Activated effector memory CD4-positive, alpha-beta T cell treated with anti-CD3 and anti-CD28 coated beads, Interleukin-2, amount 50 U/mL, for 16 hours (primary cell): Measurements from ENCODE around the gene TTLL10.

ENCODE experiments used
- DNase-seq: peaks from one replicate; pipeline ENCODE4 v3.0.0-alpha.2; 2020

The TTLL10 gene, protein sequence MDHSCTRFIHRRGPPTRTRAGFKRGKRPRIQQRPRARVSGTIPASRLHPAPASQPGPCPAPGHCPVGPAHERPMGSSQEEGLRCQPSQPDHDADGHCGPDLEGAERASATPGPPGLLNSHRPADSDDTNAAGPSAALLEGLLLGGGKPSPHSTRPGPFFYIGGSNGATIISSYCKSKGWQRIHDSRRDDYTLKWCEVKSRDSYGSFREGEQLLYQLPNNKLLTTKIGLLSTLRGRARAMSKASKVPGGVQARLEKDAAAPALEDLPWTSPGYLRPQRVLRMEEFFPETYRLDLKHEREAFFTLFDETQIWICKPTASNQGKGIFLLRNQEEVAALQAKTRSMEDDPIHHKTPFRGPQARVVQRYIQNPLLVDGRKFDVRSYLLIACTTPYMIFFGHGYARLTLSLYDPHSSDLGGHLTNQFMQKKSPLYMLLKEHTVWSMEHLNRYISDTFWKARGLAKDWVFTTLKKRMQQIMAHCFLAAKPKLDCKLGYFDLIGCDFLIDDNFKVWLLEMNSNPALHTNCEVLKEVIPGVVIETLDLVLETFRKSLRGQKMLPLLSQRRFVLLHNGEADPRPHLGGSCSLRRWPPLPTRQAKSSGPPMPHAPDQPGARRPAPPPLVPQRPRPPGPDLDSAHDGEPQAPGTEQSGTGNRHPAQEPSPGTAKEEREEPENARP

DNA sequence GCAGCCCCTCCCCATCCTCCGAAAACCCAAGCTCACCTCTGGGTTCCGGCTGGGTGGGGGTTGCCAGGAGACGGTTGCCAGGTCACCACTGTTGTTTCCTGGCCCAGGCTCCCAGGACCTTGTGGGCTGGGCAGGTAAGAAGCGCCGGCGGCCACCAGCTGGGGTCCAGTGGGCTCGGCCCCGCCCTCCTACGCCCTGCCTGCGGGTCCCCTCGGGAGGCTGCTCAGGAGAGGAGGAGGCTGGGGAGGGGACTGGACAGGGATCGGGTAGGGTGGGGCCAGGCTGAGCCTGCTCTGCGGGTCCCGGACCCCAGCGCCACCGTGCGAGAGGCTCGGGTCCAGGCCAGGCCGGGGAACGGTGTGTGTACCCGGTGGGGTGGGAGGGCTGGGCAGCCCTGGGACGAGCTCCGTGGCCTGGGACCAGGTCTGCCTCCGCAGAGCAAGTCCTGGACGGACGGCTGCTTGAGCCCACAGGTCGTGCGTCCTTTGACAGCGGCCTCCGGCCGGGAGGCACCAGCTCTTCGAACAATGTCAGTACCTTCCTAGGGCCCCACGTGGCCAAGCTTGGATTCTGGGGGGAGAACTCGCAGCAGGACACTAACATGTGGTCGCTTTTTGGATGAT lies at the start of gene TTLL10:
TTLL10 (plus strand) TSS at position 88 of the 623 bp plus-strand sequence. CDS start 5,336 bp downstream, outside the sequence.
- peak; percentile 87 for DNase-seq

DNA sequence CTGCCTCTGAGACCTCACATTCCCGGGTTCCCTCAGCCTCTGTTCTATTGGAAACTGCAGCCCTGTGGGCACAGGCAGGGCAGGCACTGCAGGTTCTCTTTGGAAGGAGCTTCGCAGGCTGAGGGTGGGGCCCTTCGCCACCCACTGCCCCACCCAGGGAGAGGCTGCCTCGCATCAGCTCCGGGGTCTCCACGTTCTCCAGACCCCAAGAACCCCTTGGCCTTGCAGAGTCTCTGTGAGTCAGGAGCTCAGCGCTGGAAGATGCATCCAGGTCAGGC lies 49.2 kb upstream of the TTLL10 start:
- no peak for DNase-seq

DNA sequence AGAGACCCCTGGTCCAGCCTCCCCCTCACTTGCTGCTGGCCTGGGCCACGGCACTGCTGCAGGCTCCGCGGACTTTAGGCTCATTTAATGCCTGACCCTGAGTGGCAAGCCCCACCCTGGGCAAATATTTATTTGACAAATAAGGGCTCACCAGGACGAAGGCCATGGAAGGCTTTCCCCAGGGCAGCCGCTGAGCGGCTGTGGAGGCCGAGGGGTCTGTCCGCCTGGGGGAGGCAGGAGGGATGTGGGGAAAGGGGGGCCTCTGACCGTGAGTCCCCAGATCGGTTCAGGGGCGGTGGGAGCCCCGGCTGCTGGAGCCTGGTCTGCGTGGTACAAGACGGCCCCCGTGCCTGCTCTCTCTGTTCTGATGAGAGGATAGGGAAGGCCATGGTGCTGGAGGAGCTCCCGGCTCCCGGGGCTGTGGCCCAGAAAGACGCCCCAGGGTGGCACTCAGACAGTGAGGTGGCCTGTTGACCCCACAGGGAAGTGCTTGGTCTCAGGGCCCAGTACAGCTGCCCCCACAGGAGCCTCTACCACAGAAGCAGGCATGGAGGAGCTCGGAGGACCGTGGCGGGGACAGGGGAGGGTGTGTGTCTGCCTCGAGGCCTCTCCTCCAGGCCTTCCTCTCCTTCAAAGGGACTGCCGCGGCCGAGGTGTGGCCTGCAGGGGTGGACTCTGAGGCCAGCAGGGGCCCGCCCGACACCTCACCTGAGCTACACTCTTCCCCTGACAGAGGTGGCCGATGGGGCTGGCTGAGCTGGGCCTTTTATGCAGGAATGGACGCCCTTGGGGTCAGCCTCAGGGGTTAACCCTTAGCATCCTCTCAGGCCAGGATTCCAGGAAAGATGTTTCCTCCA lies 48.7 kb upstream of the TTLL10 start:
- no peak for DNase-seq

DNA sequence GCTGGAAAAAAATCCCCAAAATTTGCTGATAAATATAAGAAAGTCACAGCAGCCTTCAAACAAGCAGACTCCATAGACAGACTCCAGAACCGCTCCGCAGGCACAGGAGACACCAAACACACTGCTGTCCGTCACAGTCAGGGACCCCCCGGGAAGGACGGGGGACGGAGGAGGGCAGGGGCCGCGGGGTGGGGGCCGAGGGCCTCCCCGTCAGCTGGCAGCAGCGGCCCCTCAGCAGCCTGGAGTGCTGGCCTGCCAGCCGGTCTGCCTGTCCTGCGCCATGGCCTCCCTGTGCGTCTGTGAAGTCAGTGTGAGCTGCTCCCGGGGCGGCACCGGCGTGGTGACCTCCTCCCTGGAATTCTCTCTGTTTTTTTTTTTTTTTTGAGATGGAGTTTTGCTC lies 47.7 kb upstream of the TTLL10 start:
- no peak for DNase-seq

DNA sequence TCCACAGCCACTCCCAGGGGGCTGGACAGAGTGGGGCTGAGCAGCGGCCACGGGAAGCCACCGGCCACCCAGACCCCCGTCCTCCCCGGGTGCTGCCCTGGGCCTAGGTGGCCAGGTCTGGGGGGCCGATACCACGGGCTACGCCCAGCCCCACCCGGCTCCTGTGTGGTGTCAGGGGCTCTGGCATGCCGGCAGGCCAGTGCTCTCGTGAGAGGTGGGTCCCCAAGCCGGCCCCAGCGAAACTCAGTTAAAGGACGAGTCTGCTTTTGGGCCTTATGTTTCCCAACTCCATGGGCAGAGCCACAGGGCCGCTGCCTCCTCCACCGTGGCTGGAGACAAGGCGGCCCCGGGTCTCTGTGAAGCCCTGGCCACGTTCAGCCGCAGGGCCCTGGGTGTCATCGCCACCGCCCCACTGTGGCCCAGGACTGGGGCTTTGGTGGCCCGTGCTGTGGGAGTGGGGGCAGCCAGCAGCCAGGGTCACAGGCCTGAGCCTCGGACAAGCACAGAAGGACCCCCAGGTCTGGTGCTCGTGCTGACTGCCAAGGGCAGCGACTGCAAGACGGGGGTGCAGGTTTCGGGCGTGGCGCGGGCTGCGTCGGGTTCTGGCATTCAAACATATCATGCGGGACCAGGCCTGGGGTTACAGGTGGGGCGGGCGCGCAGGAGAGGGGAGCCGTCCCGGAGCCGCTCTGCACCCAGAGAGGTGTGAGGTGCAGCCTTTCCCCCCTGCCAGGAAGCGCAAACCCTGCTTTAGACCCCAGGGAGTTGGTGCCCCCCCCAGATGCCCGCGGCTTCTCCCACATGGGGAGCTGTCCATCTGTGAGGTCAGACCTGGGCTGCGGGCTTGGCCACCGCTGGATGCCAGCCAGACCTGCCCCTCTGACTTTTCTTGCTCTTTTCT lies 45.9 kb upstream of the TTLL10 start:
- no peak for DNase-seq

DNA sequence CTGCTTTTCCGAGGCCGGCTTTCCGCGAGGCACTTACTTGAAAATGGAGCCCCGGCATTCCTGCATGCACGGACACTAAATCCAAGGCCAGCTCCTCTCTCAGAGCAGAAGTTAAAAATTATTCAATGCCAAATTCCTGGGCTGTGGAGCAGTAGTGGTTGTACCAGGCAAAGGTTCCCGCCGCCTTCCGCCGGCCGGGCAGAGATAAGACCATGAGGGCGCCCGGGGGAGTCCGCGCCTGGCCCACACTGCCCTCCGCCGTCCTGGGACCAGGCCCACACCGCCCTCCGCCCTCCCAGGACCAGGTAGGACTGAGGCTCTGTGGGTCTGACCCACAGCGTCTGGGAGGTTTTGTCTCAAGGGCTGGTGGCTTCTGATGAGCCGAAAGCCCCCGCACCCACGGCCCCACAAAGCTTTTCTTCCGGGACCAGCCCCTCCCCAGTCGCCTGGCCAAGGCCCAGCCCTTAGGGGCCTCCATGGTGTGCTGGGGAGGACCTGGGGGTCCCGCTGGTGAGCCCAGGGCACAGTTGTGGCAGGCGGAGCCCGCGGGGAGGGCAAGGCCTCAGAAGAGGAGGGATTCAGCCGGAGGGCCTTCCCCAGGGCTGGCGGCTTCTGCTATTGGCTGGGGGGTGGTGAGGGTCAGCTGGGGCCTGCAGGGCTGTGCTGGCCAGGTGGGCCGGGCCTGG lies 45.1 kb upstream of the TTLL10 start:
- no peak for DNase-seq

DNA sequence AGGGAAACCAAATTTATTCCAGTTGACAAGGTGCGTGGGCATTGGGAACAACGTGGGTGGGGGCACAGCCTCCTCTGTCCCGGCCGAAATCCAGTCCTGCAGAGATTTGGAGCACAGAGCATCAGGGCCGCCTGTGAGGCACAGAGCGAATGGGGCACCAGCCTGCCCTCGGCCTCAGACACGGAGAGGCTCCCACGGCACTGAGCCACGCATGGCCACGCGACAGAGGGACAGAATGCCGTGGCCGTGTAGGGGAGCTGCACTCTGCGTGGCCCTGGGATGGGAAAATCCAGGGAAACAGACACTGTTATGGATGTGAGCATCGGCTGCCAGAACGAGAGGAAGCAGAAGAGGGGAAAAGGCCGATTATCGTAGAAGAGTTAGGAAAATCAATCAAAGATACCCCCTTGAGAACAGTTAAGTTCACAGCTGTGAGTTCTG lies 44.3 kb upstream of the TTLL10 start:
- no peak for DNase-seq

DNA sequence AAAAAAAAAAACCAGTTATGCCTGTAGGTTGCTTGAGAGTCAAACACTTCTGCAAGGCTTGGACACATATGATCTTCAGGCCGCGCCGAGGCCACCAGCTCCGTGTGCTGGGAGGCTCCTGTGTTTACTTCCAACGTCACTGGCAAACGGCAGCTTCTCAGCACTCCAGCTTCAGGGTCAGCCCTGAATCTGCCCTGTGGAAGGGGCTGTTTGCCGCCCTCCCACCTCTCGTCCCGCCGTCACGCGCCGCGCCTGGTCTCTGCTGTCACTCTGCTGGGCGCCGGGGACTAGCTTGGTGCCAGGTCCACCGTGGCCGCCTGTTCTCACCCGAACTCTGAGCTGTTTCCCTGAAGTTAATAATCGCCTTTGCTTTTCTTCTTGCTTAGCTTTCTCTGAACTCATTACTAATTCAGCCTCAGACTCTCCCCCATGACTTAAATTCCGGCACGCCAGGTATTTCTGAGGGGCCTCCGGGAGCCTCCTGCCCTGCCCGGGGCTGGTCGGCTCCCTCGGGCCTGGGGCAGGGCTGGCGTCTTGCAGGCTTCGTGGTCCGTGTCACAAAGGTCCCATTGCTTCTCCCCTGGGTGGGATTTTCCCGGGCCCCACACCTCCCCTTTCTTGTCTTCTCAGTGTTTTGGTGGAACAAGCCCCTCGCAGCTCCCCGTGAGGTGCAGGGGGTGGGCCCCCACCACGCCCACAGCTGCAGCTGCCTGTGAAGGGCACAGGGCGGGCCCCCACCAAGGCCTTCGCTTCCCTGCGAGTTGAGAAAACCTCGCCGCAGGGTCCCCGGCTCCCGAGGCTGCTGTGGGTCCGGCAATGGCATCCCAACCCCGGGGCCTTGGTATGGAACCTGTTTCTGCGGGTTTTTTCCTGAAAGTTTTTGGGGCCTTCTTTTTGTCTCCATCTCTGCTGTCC lies 43.2 kb upstream of the TTLL10 start:
- no peak for DNase-seq

DNA sequence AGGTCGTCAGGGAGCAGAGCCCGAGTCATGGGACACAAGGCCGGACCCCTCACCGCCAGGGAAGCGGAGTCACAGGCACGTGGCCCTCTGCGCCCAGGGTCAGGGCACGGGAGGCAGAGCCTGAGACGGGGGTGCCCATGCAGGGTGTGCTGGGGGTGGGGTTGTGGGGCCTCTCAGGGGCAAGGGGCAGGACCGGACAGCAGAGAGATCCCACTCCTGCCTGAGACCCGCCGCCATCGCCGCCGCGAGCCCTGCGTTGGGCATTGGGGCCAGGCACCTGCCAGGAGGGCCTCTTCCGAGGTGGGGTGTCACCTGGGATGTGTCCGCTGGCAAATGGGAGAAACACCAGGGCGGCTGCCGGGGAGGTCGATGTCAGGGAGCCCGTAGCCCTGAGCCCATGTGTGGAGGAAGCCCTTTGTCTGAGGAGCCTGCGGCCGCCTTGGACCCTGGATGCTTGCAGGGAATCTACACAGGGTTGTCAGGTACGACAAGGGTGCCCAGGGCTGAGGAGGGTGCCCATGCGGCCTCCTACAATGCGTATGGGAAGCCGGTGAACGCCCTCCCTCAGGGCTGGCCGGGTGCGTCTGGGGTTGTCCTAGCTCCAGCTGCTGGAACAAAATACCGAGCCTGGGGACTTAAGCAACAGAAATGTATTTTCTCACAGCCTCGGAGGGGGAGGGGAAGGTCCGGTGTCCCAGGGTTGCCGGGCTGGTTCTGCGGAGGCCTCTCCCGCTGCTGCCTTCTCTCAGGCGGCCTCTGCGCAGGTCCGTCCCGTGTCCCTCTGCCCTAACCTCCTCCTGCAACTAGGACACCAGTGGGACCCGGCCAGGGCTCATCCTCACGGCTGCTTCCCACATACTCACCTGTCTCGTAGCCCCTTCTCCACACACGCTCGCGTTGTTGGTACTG lies 41.4 kb upstream of the TTLL10 start:
- no peak for DNase-seq

DNA sequence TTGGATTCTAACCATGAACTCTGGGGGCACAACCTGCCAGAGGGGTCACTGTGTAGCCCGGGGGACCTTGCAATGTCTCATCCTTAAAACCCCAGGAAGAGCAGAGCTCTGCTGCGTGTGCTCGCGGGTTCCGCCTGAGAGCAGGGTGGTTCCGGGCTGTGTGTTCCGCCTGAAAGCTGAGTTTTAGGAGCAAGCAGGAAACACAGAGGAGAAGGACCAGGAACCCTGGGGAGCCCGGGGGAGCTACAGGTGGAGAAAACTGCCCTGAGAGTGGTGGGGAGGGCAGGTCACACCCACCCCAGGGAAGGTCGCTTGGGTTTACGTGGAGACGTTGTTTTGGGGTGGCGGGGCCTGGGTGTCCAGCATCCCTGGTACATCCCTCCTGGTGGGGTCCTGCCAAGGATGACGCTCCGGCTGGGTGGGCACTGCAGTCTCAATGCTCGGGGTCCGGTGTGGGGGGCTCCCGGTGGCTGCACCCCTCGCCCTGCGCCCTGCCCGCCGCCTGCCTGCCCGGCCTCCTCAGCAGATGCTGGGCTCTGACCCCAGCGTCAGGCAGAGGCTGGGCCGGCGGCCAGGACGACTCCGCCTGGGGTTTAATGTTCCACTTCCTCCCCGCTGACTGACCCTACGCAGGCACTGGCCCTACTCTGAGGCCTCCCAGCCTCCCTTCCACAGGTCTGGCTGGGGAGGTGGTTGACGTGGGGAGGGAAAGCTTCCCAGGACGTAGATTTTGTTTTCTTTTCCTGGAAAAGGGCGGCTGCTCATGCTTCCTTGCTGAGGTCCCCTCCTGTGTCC lies 40.5 kb upstream of the TTLL10 start:
- DNase-seq = no peak

DNA sequence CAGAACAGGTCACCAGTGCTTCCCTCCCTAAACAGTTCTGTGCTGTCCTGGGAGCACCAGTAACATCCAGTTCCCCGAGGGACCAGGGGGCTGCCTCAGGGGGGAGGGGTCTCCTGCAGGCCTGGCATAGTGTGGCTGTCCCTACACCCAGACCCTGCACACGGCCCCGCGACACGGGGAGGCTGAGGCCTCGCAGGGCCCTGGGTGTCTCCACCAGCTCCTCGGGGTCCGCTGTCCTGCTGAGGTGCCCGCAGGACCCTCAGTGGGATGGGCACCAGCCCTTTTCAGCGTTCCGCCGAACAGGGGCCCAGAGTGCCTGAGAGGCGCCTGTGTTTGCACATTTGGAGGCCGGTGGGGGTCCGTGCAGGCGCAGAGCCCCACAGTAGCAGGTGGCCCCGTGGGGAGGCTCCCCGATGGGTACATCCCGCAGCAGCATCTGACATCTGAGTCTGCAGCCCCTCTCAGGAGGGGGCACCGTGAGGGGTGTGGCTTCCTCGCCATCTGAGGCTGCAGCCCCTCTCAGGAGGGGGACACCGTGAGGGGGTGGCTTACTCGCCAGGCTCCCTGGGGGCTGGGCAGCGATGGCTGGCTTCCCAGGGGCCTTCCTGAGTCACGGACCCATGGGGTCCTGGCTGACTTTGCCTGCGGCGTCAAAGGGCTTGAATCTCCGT lies 39.2 kb upstream of the TTLL10 start:
- DNase-seq = no peak

DNA sequence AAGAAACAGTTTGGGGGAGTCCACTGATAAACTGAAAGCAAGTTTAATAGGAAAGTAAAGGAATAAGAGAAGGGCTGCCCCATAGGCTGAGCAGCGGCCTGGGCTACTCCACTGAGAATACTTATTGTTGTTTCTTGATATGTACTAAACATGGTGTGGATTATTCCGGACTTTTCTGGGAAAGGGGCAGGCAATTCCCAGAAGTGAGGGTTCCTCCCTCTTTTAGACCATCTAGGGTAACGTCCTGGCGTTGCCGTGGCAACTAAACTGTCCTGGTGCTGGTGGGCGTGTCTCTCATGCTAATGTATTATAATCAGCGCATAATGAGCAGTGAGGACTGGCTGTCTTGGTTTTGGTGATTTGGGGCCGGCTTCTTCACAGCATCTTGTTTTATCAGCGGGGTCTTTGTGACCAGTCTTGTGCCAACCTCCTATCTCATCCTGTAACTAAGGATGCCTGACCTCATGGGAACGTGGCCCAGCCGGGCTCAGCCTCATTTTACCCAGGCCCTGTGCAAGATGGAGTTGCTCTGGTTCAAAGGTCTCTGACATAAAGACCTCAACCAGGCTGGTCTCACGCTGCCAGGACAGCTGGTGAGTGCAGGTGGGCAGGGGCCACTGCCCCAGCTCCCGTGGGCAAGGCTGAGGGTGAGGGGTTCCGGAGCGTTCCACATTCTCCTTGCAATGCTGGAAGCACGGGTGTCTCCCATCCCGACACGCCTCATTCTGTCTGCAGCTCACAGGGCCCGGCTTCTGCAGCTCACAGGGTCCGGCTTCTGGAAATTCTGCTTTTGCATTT lies 38.1 kb upstream of the TTLL10 start:
- no peak for DNase-seq

DNA sequence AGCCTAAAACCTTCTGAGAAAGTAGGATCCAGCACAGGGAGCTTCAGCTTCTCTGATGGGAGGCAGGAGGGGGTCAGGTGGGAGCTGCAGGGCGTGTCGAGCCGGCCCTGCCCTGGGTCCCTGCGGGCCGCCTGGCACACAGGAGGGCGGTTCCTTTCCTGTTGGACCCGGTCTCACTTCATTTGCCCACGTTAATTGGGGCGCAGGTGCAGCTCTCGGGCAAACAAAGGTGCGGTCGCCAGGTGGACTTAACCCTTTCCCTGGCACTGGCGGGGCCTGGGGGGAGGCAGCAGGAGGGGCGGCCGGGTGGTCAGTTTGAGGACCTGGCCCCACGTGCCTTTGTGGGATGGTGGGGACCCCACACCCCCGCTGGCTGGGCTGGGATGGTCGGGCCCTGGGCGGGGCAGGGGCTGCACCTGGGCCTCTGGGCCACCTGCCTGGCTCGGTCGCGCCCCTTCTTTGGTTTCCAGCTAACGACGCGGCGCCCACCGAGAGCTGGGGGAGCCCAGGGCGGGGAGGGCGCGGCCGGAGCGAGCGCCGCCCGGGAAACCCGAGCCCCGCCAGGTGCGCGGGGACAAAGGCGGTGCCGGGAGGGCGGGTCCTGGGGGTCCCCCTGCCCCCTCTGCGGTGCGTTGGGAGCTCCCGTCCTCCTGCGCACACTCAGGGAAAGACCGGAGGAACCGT lies 37.0 kb upstream of the TTLL10 start:
- DNase-seq = no peak

DNA sequence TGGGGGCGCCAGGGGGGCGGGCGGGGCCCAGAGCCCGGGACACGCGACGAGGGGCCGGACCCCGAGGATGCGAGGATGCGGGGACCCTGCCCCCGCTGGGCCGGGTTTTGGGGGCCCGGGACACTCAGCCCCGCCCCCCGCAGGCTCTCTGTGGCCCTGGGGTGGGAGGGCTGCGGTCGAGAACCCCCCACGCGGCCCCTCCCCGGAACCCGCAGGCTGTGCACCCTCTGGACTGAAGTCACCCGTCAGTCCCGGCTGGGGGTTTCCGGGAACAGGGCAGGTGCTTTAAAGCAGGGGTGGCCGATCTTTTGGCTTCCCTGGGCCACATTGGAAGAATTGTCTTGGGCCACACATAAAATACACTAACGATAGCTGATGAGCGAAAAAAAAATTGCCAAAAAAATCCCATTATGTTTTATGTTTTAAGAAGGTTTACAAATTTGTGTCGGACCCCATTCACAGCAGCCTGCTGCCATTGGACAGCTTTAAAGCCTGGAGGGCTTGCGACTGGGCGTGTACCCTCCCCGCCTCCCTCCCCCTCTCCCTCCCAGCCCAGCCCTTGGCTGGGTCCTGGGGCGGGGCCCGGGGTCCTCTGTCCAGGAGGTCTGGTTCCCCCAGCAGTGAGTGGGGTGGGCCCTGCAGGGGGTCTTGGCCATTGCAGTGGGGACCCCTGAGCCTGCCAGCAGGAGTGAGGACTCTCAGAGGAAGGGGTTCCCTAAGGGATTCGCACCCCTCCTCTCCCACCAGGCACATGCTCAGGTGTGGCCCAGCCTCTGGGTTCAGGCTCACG lies 36.2 kb upstream of the TTLL10 start:
- DNase-seq = peak; percentile 92

DNA sequence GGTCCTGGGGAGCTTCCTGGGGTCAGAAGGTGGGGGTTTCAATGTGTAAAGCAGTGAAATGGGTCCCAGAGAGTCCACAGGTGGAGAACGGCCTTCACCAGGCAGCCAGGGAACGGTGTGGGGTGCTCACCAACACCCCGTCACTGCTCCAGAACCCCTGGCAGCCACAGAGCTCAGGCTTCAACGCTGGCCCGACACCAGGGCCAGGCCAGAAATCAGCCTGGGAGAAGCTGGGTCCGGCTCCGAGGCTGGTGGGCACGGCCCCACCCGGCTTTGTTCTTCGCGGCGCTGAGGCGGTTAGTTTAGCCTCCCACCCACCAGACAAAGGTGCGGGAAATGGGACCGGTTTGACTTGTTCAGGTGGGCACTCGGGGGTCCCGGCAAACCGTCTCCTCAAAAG lies 33.0 kb upstream of the TTLL10 start:
- no peak for DNase-seq
